Panc1 (cell line): Measurements from ENCODE around the gene TRNP1. TPM values are rescaled to one million over a fixed set of nuclear protein-coding genes. Genes with fewer than 3 reads are reported as not detected.

Experiments used
- ATAC-seq: fragments of 200-7000 bp; cut with Tn5 transposase; 2 replicates; pipeline ENCODE4 v1.9.1; 2020; ENCODE audit warnings: mild to moderate bottlenecking, moderate library complexity
- BruUV-seq: library from RNA; stranded (reverse); fragments of 400-500 nt; replicated peaks from 2 replicates; lab custom pipeline; 2021; lab: Mats Ljungman, UMichigan
- CTCF ChIA-PET: fragments of 300-600 bp; sonication (Branson Sonifier 250); formaldehyde crosslinking; loops from one replicate; lab custom pipeline; 2022; ENCODE audit warnings: antibody characterized with exemption; lab: Charles Lee
- POLR2A ChIA-PET: fragments of 300-600 bp; sonication (Branson Sonifier 250); formaldehyde crosslinking; loops from one replicate; lab custom pipeline; 2022; ENCODE audit warnings: antibody characterized with exemption; lab: Charles Lee
- DNase-seq: peaks from one replicate; pipeline ENCODE4 v3.0.0-alpha.2; 2010; ENCODE audit warnings: low read depth, low spot score
- H3K27ac ChIP-seq: 2 replicates; pipeline ENCODE4 v1.5.1; 2011; ENCODE audit warnings: mild to moderate bottlenecking, low read length, inconsistent platforms
- H3K27me3 ChIP-seq: fragments of 200-500 bp; sonication (Bioruptor generic); 2 replicates; pipeline ENCODE4 v1.6.0; 2014; ENCODE audit warnings: low read length, inconsistent platforms; ENCODE audit not compliant: control insufficient read depth, insufficient read depth
- H3K36me3 ChIP-seq: fragments of 200-500 bp; sonication (Bioruptor generic); 2 replicates; pipeline ENCODE4 v1.5.1; 2014; ENCODE audit warnings: inconsistent platforms, mild to moderate bottlenecking, low read length, moderate library complexity; ENCODE audit not compliant: control insufficient read depth, insufficient read depth
- H3K4me1 ChIP-seq: 2 replicates; pipeline ENCODE4 v1.5.1; 2011; ENCODE audit warnings: inconsistent platforms, mild to moderate bottlenecking, low read length, moderate library complexity; ENCODE audit not compliant: control insufficient read depth, insufficient read depth
- H3K4me3 ChIP-seq, 2 experiments: 2 replicates each; pipeline ENCODE4 v1.5.1; 2011 to 2012; ENCODE audit warnings: low read depth in 2 of 2, low read length in 2 of 2, mild to moderate bottlenecking in 2 of 2, inconsistent platforms in 1 of 2, moderate library complexity in 1 of 2
- H3K9me3 ChIP-seq: fragments of 200-500 bp; sonication (Bioruptor generic); 2 replicates; pipeline ENCODE4 v1.5.1; 2014; ENCODE audit warnings: low read depth, mild to moderate bottlenecking, inconsistent platforms, low read length, moderate library complexity; ENCODE audit not compliant: control insufficient read depth, insufficient read depth
- CTCF ChIP-seq: fragments of 450-650 bp; IDR thresholded peaks from 2 replicates; pipeline ENCODE4 v1.5.1; 2017; ENCODE audit warnings: mild to moderate bottlenecking
- POLR2AphosphoS5 ChIP-seq: IDR thresholded peaks from 2 replicates; pipeline ENCODE4 v1.6.1; 2012; ENCODE audit warnings: mild to moderate bottlenecking, low read depth, low read length, moderate library complexity
- REST ChIP-seq, 2 experiments: IDR thresholded peaks; 2 replicates each; pipeline ENCODE4 v1.6.1; 2011 to 2012; ENCODE audit warnings: low read depth in 2 of 2, control low read depth in 1 of 2, low read length in 1 of 2, mild to moderate bottlenecking in 1 of 2, moderate library complexity in 1 of 2; ENCODE audit not compliant: insufficient read depth in 1 of 2
- SIN3A ChIP-seq: IDR thresholded peaks from 2 replicates; pipeline ENCODE4 v1.6.1; 2012; ENCODE audit warnings: low read depth, mild to moderate bottlenecking, low read length, moderate library complexity, borderline replicate concordance; ENCODE audit not compliant: insufficient read depth
- TCF7L2 ChIP-seq: IDR thresholded peaks from 2 replicates; pipeline ENCODE4 v1.6.1; 2011; ENCODE audit warnings: mild to moderate bottlenecking, low read depth, low read length, inconsistent platforms
- in situ Hi-C: cut with HindIII; loops from 2 replicates; pipeline ENCODE4 v1.10.0; 2016; ENCODE audit warnings: low sequenced_read_pairs, low pct_unique_long_range_greater_than_20kb
- intact Hi-C: fragments of 100-400 bp; cut with micrococcal nuclease; formaldehyde crosslinking; loops from one replicate; pipeline ENCODE4 v1.10.0; 2022; ENCODE audit not compliant: unreplicated experiment
- total RNA-seq: library from RNA; stranded (reverse); gene quantifications from one replicate; pipeline ENCODE4 v1.2.1, GENCODE V29; 2021; ENCODE audit not compliant: unreplicated experiment

TRNP1 gene
- total RNA-seq, 1 experiment from 2014 or later, result 81.2 TPM

GRCh38 chr1:27016376-27016775 lies 22.9 kb downstream of the TRNP1 start:
- ATAC-seq, result no peak
- TF ChIP-seq POLR2AphosphoS5, result no peak
- no peak for TF ChIP-seq CTCF
- no peak for TF ChIP-seq SIN3A
- TF ChIP-seq REST (IDR thresholded peaks at IDR 0.05; ENCODE audit: insufficient read depth in 1 of 2, low read depth in 2 of 2, low read length in 1 of 2), result no peak
- TF ChIP-seq TCF7L2, result no peak
- Histone ChIP-seq H3K27ac (no peak overlapping the region), H3K4me1 (peaks cover 6% of the 10 kb centered on the region), H3K27me3 (no peaks in the 10 kb centered on the region), H3K36me3 (no peaks in the 10 kb centered on the region), H3K9me3 (no peaks in the 10 kb centered on the region), H3K4me3 (no peak overlapping the region)
- ChIA-PET CTCF (interaction anchor here (0.5 kb wide), 1 partner anchor 381 kb away, joined by 3 read pairs; no protein-coding TSS in a partner anchor), POLR2A (interaction anchor here (0.5 kb wide), 1 partner anchor 12 kb away, joined by 3 read pairs; no protein-coding TSS in a partner anchor)
- in situ Hi-C loops, result no loop called here
- no peak for DNase-seq
- intact Hi-C loops, result no loop called here
- no TSS peak for BruUV-seq

- no peaks in the 10 kb centered on the region for H3K27me3 ChIP-seq
- POLR2A ChIA-PET, result interaction anchor here (0.6 kb wide), 1 partner anchor 328 kb away, joined by 5 read pairs; no protein-coding TSS in a partner anchor
- H3K4me3 ChIP-seq, result no peak overlapping the region
- H3K9me3 ChIP-seq, result no peaks in the 10 kb centered on the region
- ATAC-seq (no peak), DNase-seq (no peak)
- no TSS peak for BruUV-seq
- intact Hi-C loops (no loop called here), in situ Hi-C loops (no loop called here)
- TF ChIP-seq TCF7L2 (no peak), CTCF (no peak), REST (IDR thresholded peaks at IDR 0.05; ENCODE audit: insufficient read depth in 1 of 2, low read depth in 2 of 2, low read length in 1 of 2) (no peak), POLR2AphosphoS5 (no peak), SIN3A (no peak)
- H3K4me1 ChIP-seq, result no peaks in the 10 kb centered on the region
- CTCF ChIA-PET, result no interaction called here
- no peaks in the 10 kb centered on the region for H3K36me3 ChIP-seq
- no peak overlapping the region for H3K27ac ChIP-seq
Observed at GRCh38 chr1:27017207-27017606, 23.7 kb downstream of the TRNP1 start.
